ENCODE data around the gene BABAM1. TPM values are rescaled to one million over a fixed set of nuclear protein-coding genes. Genes with fewer than 3 reads are reported as not detected.

Gene BABAM1
- polyA plus RNA-seq, 12 donors: 73.5 to 168 (median 85.4) TPM; not detected in 1

DNA sequence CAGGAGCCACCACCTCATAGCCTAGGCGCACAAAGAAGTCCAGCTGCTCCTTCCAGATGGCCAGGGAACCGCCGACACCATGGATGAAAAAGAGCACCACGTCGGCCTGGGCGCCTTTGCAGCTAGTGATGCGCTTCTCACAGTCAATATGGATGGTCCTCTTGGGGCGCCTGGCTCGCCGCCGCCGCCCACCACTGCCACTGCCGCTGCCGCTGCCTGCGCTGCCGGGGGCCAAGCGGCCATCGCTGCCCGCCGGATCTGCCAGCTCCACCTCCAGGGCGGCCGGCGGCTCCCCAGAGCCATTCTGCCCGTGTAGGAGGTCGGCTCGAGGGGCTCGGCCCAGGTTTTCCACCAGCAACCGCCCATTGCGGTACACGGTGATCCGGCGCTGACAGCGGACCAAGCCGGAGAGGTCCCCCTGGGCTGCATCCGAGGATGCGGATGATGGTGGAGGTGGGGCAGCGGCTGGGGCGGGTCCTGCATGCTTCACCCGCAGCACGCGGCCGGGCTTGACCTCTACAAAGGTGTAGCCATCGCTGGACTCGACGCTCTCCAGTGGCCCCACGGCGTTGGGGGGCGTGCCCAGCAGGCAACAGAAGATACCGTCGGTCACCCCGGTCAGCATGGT lies 33.9 kb downstream of the BABAM1 start:
- no peak for DNase-seq

- DNase-seq: no peak
Measured at GRCh38 chr19:17302391-17303166, 35.3 kb downstream of the BABAM1 start.

DNA sequence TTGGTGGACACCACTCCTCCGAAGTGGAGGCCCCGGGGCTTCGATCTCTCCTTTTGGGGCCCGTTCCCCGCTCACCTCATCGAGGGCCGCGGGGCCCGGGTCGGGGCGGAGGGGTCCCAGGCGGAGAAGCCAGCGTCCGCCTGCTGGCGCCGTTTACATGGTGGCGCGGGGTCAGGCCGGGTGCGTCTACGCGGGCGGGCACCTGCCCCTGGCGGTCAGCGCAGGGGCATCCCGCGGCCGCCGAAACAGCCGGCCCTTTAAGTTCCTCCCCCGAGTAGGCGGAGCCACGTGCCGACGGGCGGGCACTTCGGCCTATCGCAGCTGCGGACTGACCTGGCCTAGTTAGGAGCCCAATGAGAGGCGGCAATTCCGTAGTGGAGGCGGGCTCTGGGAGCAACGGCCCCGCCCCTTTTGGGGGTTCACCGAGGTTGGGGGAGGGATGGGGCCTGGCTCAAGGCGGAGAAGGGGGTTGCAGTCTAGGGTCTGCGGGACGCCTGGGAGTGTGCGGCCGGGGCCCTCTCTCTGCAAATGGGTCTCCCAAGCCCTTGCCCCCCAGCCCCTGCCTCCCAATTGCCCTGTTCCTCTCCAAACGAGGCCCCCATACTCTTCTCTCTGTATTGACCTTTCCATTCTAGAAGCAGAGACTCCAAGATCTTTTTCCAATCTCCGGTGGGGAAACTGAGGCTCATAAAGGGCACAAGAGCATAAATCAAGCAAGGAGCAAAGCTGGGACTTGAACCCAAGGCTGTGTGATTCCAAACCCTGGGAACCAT lies 36.1 kb downstream of the BABAM1 start, which contains the start of gene ABHD8:
TSS of gene ABHD8 (minus strand) at position 259 of the 773 bp plus-strand sequence. CDS start 1,809 bp downstream, outside the sequence.
- peak; percentile 95 for DNase-seq

GRCh38 chr19:17303940-17304267 lies 36.7 kb downstream of the BABAM1 start:
- DNase-seq: no peak

- no peak for DNase-seq
Measured at GRCh38 chr19:17304386-17305215, 37.4 kb downstream of the BABAM1 start.

GRCh38 chr19:17305216-17305516 lies 37.9 kb downstream of the BABAM1 start:
- no peak for DNase-seq

- peak; percentile 93 for DNase-seq
Measured at GRCh38 chr19:17305517-17306284, 38.5 kb downstream of the BABAM1 start, which contains the start of gene MRPL34. Gene MRPL34, plus strand, starts transcription at chr19:17305872. Its CDS starts 21 bp downstream, at chr19:17305893.

DNA sequence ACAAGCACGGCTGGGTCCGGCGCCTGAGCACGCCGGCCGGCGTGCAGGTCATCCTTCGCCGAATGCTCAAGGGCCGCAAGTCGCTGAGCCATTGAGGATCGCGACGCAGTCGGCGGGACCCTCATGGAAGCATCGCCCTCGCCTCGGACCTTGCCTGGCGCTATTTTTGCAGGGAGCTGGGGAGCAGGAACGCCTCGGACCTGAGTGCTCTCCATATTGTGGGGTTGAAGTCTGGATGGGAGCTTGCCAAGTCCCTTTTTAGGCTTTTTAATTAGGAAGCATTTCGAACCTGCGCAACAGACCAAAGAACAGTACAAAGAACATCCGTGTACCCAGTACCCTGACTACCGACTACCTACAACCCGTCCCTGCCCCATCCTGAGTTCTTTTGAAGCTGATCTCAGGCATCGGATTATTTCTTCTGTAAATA lies 39.1 kb downstream of the BABAM1 start:
- no peak for DNase-seq

GRCh38 chr19:17307876-17308377 lies 40.7 kb downstream of the BABAM1 start:
- no peak for DNase-seq

DNA sequence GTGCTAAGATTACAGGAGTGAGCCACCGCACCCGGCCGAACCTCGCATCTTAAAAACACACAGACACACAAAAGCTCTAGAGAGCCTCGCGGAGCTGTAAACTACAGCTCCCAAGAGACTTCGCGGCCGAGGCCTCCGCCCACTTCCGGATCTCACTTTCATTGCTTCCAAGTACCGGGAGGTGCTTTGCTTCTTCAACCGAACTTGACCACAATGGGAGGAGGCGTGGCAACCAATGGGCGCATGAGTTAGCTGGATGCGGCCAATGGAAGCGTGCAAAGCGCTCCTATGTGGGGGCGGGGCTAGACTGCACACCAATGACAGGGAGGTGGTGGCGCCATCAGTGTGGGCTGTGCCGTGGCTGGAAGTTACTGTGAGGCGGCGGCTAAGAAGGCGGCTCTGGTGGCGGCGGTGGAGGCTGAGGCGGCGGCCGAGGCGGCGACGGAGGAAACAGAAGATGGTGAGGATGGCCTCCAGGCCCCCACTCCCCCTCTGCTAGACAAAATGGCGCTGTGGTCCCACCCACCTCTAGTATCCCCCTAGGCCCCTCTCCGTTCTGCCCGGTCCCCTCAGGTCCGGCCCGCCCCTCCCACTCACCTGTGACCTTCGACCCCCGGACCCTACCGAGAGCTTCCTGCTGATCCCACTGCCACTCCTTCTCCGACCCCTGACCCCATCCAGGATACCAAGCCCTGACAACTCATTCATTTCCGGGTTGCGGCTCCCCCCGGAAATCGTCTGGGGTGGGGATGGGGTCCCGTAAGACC lies 42.1 kb downstream of the BABAM1 start, which contains the start of gene DDA1:
TSS of gene DDA1 (plus strand) at position 366 of the 767 bp plus-strand sequence. CDS start at position 458, 92 bp downstream.
- peak; percentile 99 for DNase-seq

DNA sequence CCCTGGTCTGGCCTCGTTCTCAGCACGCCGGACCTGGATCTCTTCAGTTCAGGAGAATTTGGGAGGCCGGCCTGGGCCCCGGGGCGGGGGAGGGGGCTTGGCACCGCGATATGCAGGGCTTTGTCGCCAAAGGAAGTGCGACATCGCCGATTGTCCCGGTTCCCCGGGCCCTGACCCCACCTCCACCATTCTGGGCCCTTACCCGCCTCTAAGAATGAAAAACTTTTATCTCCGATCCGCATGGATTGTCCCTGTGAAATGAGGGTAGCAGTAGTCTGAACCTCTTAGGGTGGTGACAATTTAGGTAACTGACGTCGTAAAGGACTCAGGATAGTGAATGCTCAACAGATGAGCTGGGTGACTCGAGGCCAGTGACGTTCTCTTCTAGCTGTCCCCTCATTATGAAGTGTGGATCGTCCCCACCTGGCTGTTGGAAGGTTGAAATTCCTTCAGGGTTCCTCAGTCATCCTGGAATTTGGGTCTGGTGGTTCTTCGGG lies 42.8 kb downstream of the BABAM1 start:
- DNase-seq: no peak

- DNase-seq: no peak
Measured at GRCh38 chr19:17311455-17312188, 44.4 kb downstream of the BABAM1 start.

DNA sequence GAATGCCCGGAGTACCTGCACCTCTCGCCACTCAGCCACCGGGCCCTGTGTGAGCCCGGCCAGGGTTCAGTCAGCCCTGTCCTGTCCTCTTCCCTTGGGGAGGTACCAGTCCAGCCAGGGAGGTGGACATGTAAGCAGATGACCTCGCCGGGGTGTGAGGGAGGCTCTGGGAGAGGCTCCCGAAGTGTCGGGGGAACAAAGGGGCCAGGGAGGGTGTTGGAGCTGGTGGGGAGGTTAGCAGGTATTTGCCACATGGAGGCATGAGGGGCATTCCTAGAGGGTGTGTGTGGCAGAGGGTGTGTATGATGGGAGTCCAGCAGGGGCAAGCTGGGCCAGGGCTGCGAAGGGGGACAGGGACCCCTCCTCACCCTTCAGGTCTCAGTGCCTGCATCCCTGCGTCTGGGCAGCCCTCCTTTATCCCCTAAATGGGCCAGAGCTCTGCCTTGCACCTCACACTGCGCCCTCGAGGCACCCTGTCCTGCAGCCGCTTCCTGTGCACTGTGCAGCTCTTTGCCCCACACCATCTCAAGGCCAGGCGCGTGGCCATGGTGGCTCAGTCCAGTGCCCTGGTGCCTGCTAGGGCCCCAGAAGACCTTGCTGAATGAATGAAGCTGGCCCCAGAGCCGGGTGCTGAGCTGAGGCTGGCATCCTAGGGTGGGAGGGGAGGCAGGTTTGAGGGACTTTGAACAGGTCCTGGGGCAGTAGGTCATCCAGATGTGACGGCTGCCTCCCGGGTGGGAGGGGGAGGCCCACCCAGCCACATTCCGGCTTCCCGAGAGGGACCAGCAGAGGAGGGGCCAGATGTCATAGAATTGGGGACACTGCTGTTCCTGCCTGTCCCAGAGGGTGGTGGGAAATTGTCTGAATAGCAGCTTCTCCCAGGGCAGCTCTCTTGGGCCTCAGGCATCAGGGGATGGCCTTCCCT lies 45.2 kb downstream of the BABAM1 start:
- no peak for DNase-seq

- no peak for DNase-seq
Measured at GRCh38 chr19:17314007-17314593, 46.9 kb downstream of the BABAM1 start.

DNA sequence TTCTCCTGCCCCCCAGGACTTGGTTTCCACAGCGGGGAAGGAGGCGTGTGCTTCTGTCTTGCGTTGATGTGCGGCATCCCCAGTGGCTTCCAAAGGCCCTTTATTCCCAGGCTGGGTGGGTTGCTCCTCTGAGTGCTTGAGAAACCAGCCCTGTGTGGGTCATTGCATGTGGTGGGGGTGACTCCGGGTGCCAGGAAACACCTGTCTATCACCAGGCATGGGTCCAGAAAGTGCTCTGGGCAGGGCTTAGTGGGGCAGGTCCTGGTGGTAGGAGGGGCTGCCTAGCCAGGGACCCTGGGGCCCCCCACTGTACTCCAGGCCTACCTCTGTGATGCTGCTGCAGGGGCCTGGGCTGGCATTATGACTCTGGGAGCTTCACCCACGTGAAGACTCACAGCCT lies 51.7 kb downstream of the BABAM1 start:
- DNase-seq: no peak

DNA sequence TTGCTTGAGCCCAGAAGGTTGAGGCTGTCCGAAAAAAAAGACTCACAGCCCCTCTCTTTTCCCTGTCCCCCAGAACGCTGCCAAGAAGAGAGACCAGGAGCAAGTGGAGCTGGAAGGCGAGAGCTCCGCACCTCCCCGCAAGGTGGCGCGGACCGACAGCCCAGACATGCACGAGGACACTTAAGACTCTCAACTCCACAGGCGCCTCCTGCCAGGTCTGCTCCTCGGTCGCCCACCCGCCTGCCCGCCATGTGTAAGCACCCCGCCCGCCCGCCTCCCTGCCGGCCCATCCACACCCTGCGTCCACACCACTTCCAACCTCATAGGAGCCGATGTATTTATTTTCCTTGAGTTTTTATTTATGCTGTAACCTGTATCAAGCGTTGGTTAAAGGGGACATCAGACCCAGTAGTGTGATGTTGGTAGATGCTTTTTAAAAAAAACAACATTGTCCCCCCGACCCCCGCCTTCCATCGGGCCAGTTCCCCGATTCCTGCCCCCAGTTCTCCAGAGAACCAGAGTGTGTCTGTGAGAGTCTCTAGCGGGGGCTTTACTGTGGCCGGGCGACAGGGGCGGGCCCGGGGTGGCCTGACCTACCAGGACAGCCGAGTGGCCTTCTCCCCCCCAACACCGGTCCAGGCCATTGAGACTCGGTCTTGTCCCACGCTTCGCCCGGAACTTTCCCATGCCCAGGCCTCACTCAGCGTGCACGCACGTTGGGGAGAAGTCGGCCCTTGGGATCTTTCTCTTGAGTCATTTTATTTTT lies 52.4 kb downstream of the BABAM1 start:
- no peak for DNase-seq

All from muscle of arm (tissue), 12 donors.